ENCODE measurements around the gene ATP5F1B. TPM values are rescaled to one million over a fixed set of nuclear protein-coding genes. Genes with fewer than 3 reads are reported as not detected.
A peak's percentile ranks its signal among the peaks of the same experiment; 100 is the strongest.

Gene ATP5F1B
- polyA plus RNA-seq, 1 of the 3 experiments (the other 2 are of a cell fraction) = 762 TPM

GRCh38 chr12:56593909-56594621 lies 51.7 kb downstream of the ATP5F1B start (continued):
- TF ChIP-seq SMC3 (IDR thresholded peaks at IDR 0.05; ENCODE audit: low read depth, low read length) (peak; percentile 61), YY1 (IDR thresholded peaks at IDR 0.05; ENCODE audit: low read depth) (no peak), RXRA (IDR thresholded peaks at IDR 0.05; ENCODE audit: borderline replicate concordance, low read depth) (no peak), MEF2A (IDR thresholded peaks at IDR 0.05; ENCODE audit: borderline replicate concordance, low read depth) (no peak), GABPA (IDR thresholded peaks at IDR 0.05; ENCODE audit: low read depth) (no peak), CHD2 (IDR thresholded peaks at IDR 0.05; ENCODE audit: low read length, partially characterized antibody) (no peak), TCF12 (IDR thresholded peaks at IDR 0.05) (no peak; the same call in 1 of the 2 replicates), GATA2 (CRISPR knock-in tag; IDR thresholded peaks at IDR 0.05) (no peak), RAD21 (IDR thresholded peaks at IDR 0.05; ENCODE audit: low read length) (peak; percentile 72)
- TF ChIP-seq, protein P1, sequence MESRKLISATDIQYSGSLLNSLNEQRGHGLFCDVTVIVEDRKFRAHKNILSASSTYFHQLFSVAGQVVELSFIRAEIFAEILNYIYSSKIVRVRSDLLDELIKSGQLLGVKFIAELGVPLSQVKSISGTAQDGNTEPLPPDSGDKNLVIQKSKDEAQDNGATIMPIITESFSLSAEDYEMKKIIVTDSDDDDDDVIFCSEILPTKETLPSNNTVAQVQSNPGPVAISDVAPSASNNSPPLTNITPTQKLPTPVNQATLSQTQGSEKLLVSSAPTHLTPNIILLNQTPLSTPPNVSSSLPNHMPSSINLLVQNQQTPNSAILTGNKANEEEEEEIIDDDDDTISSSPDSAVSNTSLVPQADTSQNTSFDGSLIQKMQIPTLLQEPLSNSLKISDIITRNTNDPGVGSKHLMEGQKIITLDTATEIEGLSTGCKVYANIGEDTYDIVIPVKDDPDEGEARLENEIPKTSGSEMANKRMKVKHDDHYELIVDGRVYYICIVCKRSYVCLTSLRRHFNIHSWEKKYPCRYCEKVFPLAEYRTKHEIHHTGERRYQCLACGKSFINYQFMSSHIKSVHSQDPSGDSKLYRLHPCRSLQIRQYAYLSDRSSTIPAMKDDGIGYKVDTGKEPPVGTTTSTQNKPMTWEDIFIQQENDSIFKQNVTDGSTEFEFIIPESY (IDR thresholded peaks at IDR 0.05; ENCODE audit: borderline replicate concordance, low read depth) = no peak

GRCh38 chr12:56591961-56592360 lies 53.8 kb downstream of the ATP5F1B start:
- POLR2A ChIA-PET = no interaction called here

More at GRCh38 chr12:56591961-56592360, 53.8 kb downstream of the ATP5F1B start:
- Histone ChIP-seq H3K79me2 (ENCODE audit: insufficient read depth) (no peaks in the 10 kb centered on the region), H3K4me2 (0 out of 2 replicates have a peak overlapping the region, but pooled peaks have one; percentile 17), H3K27ac (ENCODE audit: low read depth in 2 of 2, low read length in 1 of 2) (peak overlapping the region in 1 of 2 experiments; percentile 64; a peak in 2 of 4 replicates), H3K4me1 (ENCODE audit: control insufficient read depth in 1 of 2, insufficient read depth in 2 of 2, low read depth in 1 of 2, low read length in 1 of 2) (peaks cover 0 to 6% of the 10 kb centered on the region in 2 experiments; a peak in 1 of 4 replicates), H3K4me3 (ENCODE audit: low read depth in 2 of 2, low read length in 1 of 2) (no peak overlapping the region), H3K27me3 (ENCODE audit: insufficient read depth) (no peaks in the 10 kb centered on the region), H3K36me3 (replicated peaks in 1 of 2; ENCODE audit: control insufficient read depth in 1 of 2, insufficient read depth in 2 of 2, low read length in 1 of 2) (peaks cover 30 to 34% of the 10 kb centered on the region in 2 experiments), H2AFZ (ENCODE audit: low read depth) (no peak overlapping the region), H3K9me3 (no peaks in the 10 kb centered on the region), H4K20me1 (ENCODE audit: insufficient read depth) (no peaks in the 10 kb centered on the region), H3K9me2 (no peaks in the 10 kb centered on the region), H3K9ac (no peak overlapping the region), H3F3A (replicated peaks; ENCODE audit: insufficient read depth) (peaks cover 38% of the 10 kb centered on the region)
- CTCF ChIA-PET = interaction anchor here (1.8 to 6.1 kb wide), 4 partner anchors 9 to 78 kb away, joined by 6 to 40 read pairs (median 20); no protein-coding TSS in a partner anchor
- TF ChIP-seq RFX5 (IDR thresholded peaks at IDR 0.05; ENCODE audit: low read length) (no peak), PBX3 (IDR thresholded peaks at IDR 0.05) (no peak), FOXM1 (IDR thresholded peaks at IDR 0.05; ENCODE audit: low read depth) (no peak), YY1 (IDR thresholded peaks at IDR 0.05; ENCODE audit: low read depth) (no peak), USF2 (IDR thresholded peaks at IDR 0.05; ENCODE audit: borderline replicate concordance, low read depth, low read length) (no peak), NRF1 (IDR thresholded peaks at IDR 0.05; ENCODE audit: low read depth, low read length) (no peak), CTCF (IDR thresholded peaks at IDR 0.05) (no peak), FOXJ3 (CRISPR knock-in tag; IDR thresholded peaks at IDR 0.05) (no peak), RCOR1 (IDR thresholded peaks at IDR 0.05; ENCODE audit: low read length) (no peak), FOSL2 (IDR thresholded peaks at IDR 0.05; ENCODE audit: borderline replicate concordance, low read depth) (no peak), CHD2 (IDR thresholded peaks at IDR 0.05; ENCODE audit: low read length, partially characterized antibody) (no peak), USF1 (IDR thresholded peaks at IDR 0.05; ENCODE audit: borderline replicate concordance, low read depth) (no peak), MEF2A (IDR thresholded peaks at IDR 0.05; ENCODE audit: borderline replicate concordance, low read depth) (no peak), TEAD4 (IDR thresholded peaks at IDR 0.05; ENCODE audit: borderline replicate concordance, insufficient read depth) (no peak), SMC3 (IDR thresholded peaks at IDR 0.05; ENCODE audit: low read depth, low read length) (no peak)
- DNase-seq = no peak
